Subcutaneous abdominal adipose tissue (tissue), 5 donors: Measurements from ENCODE around the gene VTI1A.

Experiments
- H3K27ac ChIP-seq: one replicate; pipeline ENCODE4 v1.7.0; 2013; ENCODE audit warnings: low read depth, mild to moderate bottlenecking, inconsistent platforms, low read length, moderate library complexity
- H3K27me3 ChIP-seq, 5 donors: one replicate each; pipeline ENCODE4 v1.7.0; 2013; ENCODE audit warnings: low read length in 5 of 5, inconsistent platforms in 1 of 5; ENCODE audit not compliant: control insufficient read depth in 5 of 5, insufficient read depth in 4 of 5
- H3K36me3 ChIP-seq, 5 donors: one replicate each; pipeline ENCODE4 v1.7.0; 2013; ENCODE audit warnings: low read length in 5 of 5; ENCODE audit not compliant: control insufficient read depth in 5 of 5, insufficient read depth in 5 of 5
- H3K4me1 ChIP-seq, 5 donors: one replicate each; pipeline ENCODE4 v1.7.0; 2013; ENCODE audit warnings: low read length in 5 of 5, mild to moderate bottlenecking in 3 of 5, moderate library complexity in 1 of 5; ENCODE audit not compliant: control insufficient read depth in 5 of 5, insufficient read depth in 5 of 5
- H3K4me3 ChIP-seq, 5 donors: one replicate each; pipeline ENCODE4 v1.7.0; 2013; ENCODE audit warnings: low read length in 5 of 5, low read depth in 1 of 5
- H3K9ac ChIP-seq, 5 donors: one replicate each; pipeline ENCODE4 v1.7.0; 2013; ENCODE audit warnings: low read length in 5 of 5, mild to moderate bottlenecking in 4 of 5, moderate library complexity in 3 of 5
- H3K9me3 ChIP-seq, 5 donors: one replicate each; pipeline ENCODE4 v1.7.0; 2013; ENCODE audit warnings: low read length in 5 of 5; ENCODE audit not compliant: control insufficient read depth in 5 of 5
- donor health status: healthy.
- donor health status: healthy.
- donor health status: healthy.
- donor health status: healthy.
- donor health status: healthy.

The VTI1A gene

GRCh38 chr10:112552593-112553110 lies 105.6 kb downstream of the VTI1A start:
- Histone ChIP-seq H3K9ac (no peak overlapping the region), H3K27me3 (no peaks in the 10 kb centered on the region), H3K27ac (no peak overlapping the region), H3K4me3 (no peak overlapping the region), H3K4me1 (no peaks in the 10 kb centered on the region), H3K9me3 (no peaks in the 10 kb centered on the region), H3K36me3 (peaks cover 0 to 7% (median 0%) of the 10 kb centered on the region in 5 donors)

GRCh38 chr10:112553315-112553714 lies 106.3 kb downstream of the VTI1A start:
- H3K9me3 ChIP-seq, result no peaks in the 10 kb centered on the region
- no peak overlapping the region for H3K27ac ChIP-seq
- no peak overlapping the region for H3K9ac ChIP-seq
- H3K36me3 ChIP-seq, result peaks cover 0 to 7% (median 0%) of the 10 kb centered on the region in 5 donors
- no peak overlapping the region for H3K4me3 ChIP-seq
- H3K4me1 ChIP-seq, result no peaks in the 10 kb centered on the region
- no peaks in the 10 kb centered on the region for H3K27me3 ChIP-seq

GRCh38 chr10:112554263-112554662 lies 107.2 kb downstream of the VTI1A start:
- Histone ChIP-seq H3K4me3 (no peak overlapping the region), H3K27me3 (no peaks in the 10 kb centered on the region), H3K36me3 (peaks cover 0 to 7% (median 0%) of the 10 kb centered on the region in 5 donors), H3K4me1 (no peaks in the 10 kb centered on the region), H3K9me3 (no peaks in the 10 kb centered on the region), H3K27ac (no peak overlapping the region), H3K9ac (no peak overlapping the region)

- H3K27me3 ChIP-seq, result no peaks in the 10 kb centered on the region
- no peak overlapping the region for H3K9ac ChIP-seq
- no peaks in the 10 kb centered on the region for H3K9me3 ChIP-seq
- H3K36me3 ChIP-seq, result peaks cover 0 to 7% (median 0%) of the 10 kb centered on the region in 5 donors
- H3K4me3 ChIP-seq, result no peak overlapping the region
- H3K27ac ChIP-seq, result no peak overlapping the region
- no peaks in the 10 kb centered on the region for H3K4me1 ChIP-seq
Observed at GRCh38 chr10:112557197-112557596, 110.2 kb downstream of the VTI1A start.

- no peaks in the 10 kb centered on the region for H3K4me1 ChIP-seq
- no peak overlapping the region for H3K9ac ChIP-seq
- H3K9me3 ChIP-seq, result no peaks in the 10 kb centered on the region
- H3K27me3 ChIP-seq, result no peaks in the 10 kb centered on the region
- peaks cover 0 to 3% (median 0%) of the 10 kb centered on the region in 5 donors for H3K36me3 ChIP-seq
- no peak overlapping the region for H3K27ac ChIP-seq
- H3K4me3 ChIP-seq, result no peak overlapping the region
Observed at GRCh38 chr10:112558476-112559142, 111.6 kb downstream of the VTI1A start.

- Histone ChIP-seq H3K27ac (no peak overlapping the region), H3K36me3 (no peaks in the 10 kb centered on the region), H3K27me3 (no peaks in the 10 kb centered on the region), H3K4me1 (no peaks in the 10 kb centered on the region), H3K9me3 (no peaks in the 10 kb centered on the region), H3K9ac (no peak overlapping the region), H3K4me3 (no peak overlapping the region)
Observed at GRCh38 chr10:112559349-112559748, 112.3 kb downstream of the VTI1A start.

- H3K9ac ChIP-seq, result no peak overlapping the region
- H3K27ac ChIP-seq, result no peak overlapping the region
- H3K9me3 ChIP-seq, result no peaks in the 10 kb centered on the region
- no peaks in the 10 kb centered on the region for H3K36me3 ChIP-seq
- H3K27me3 ChIP-seq, result no peaks in the 10 kb centered on the region
- H3K4me3 ChIP-seq, result no peak overlapping the region
- no peaks in the 10 kb centered on the region for H3K4me1 ChIP-seq
Observed at GRCh38 chr10:112562122-112562521, 115.1 kb downstream of the VTI1A start.

- H3K27me3 ChIP-seq, result no peaks in the 10 kb centered on the region
- H3K9me3 ChIP-seq, result no peaks in the 10 kb centered on the region
- H3K27ac ChIP-seq, result no peak overlapping the region
- no peaks in the 10 kb centered on the region for H3K36me3 ChIP-seq
- no peaks in the 10 kb centered on the region for H3K4me1 ChIP-seq
- H3K4me3 ChIP-seq, result no peak overlapping the region
- H3K9ac ChIP-seq, result no peak overlapping the region
Observed at GRCh38 chr10:112562809-112563663, 116.0 kb downstream of the VTI1A start.

- no peak overlapping the region for H3K4me3 ChIP-seq
- no peak overlapping the region for H3K27ac ChIP-seq
- no peaks in the 10 kb centered on the region for H3K4me1 ChIP-seq
- H3K9ac ChIP-seq, result no peak overlapping the region
- H3K9me3 ChIP-seq, result no peaks in the 10 kb centered on the region
- no peaks in the 10 kb centered on the region for H3K36me3 ChIP-seq
- H3K27me3 ChIP-seq, result no peaks in the 10 kb centered on the region
Observed at GRCh38 chr10:112564337-112564736, 117.3 kb downstream of the VTI1A start.

GRCh38 chr10:112565434-112566053 lies 118.5 kb downstream of the VTI1A start:
- H3K9ac ChIP-seq, result no peak overlapping the region
- peaks cover 0 to 4% (median 0%) of the 10 kb centered on the region in 5 donors for H3K4me1 ChIP-seq
- H3K27ac ChIP-seq, result no peak overlapping the region
- H3K36me3 ChIP-seq, result no peaks in the 10 kb centered on the region
- H3K4me3 ChIP-seq, result no peak overlapping the region
- H3K27me3 ChIP-seq, result no peaks in the 10 kb centered on the region
- no peaks in the 10 kb centered on the region for H3K9me3 ChIP-seq
